Measurements from ENCODE around the gene AZGP1. TPM values are rescaled to one million over a fixed set of nuclear protein-coding genes. Genes with fewer than 3 reads are reported as not detected.

AZGP1 gene
- not detected in 2 replicates for total RNA-seq
- long read RNA-seq = 0 reads

DNA sequence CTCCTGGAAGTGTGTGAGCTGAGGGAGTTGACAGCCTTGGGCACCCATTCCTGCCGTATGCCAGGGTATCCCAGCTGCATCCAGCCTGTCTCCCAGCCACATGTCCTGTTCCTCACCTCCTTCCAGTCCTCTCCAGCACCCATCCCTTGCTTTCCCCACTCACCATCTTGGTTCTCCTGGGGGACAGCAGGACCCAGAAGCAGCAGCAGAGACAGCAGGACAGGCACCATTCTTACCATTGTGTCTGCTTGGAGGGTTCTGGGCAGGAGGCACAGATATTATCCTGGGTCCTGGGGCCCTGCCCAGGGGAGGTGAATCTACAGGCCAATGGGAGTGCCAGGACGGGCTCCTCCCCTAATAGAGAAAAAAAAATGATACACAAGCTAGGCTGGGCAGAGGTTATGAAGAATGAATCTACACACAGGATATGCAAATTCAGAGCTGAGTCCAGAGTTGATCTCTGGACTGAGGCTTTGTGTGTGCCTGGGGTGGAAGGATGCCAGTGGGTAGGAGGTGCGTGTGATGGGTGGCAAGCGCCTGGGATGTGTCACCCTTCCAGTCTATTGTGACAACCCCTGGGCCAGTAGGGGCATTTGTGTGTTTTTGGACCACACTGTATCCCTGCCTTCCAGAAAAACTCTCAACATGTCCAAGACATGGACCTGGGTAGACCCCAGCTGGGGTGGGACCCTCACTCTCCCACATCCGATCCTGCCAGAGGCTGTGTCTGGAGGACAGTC, at the start of gene AZGP1:
TSS of gene AZGP1 (minus strand) at position 250 of the 740 bp plus-strand sequence. CDS start at position 239, 11 bp downstream.
- no peak for DNase-seq (ENCODE audit: low spot score, unreplicated experiment)
- no peaks in the 10 kb centered on the region for H3K4me1 Mint-ChIP-seq (ENCODE audit: low read depth)
- H3K36me3 Mint-ChIP-seq (ENCODE audit: insufficient read depth) = no peaks in the 10 kb centered on the region
- no peaks in the 10 kb centered on the region for H3K9me3 Mint-ChIP-seq (ENCODE audit: low read depth)
- no peak within 1 kb of the TSS for H3K27ac Mint-ChIP-seq
- no peak within 1 kb of the TSS for H3K4me3 Mint-ChIP-seq (ENCODE audit: low read depth)
- TF ChIP-seq, protein P1, sequence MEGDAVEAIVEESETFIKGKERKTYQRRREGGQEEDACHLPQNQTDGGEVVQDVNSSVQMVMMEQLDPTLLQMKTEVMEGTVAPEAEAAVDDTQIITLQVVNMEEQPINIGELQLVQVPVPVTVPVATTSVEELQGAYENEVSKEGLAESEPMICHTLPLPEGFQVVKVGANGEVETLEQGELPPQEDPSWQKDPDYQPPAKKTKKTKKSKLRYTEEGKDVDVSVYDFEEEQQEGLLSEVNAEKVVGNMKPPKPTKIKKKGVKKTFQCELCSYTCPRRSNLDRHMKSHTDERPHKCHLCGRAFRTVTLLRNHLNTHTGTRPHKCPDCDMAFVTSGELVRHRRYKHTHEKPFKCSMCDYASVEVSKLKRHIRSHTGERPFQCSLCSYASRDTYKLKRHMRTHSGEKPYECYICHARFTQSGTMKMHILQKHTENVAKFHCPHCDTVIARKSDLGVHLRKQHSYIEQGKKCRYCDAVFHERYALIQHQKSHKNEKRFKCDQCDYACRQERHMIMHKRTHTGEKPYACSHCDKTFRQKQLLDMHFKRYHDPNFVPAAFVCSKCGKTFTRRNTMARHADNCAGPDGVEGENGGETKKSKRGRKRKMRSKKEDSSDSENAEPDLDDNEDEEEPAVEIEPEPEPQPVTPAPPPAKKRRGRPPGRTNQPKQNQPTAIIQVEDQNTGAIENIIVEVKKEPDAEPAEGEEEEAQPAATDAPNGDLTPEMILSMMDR (IDR thresholded peaks at IDR 0.05; ENCODE audit: unreplicated experiment) = no peak
- H3K27me3 Mint-ChIP-seq = peaks cover 9% of the 10 kb centered on the region

DNA sequence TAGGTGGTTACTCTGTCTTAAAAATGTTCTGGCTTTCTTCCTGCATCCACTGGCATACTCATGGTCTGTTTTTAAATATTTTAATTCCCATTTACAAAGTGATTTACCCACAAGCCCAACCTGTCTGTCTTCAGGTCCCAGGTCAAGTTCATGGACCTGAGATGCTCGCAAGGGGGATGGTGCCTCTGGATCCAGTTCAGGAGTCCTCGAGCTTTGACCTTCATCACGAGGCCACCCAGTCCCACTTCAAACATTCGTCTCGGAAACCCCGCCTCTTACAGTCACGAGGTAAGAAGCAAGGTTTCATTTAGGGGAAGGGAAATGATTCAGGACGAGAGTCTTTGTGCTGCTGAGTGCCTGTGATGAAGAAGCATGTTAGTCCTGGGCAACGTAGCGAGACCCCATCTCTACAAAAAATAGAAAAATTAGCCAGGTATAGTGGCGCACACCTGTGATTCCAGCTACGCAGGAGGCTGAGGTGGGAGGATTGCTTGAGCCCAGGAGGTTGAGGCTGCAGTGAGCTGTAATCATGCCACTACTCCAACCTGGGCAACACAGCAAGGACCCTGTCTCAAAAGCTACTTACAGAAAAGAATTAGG, 48.3 kb upstream of the AZGP1 start:
- Mint-ChIP-seq H3K27ac (no peak overlapping the region), H3K27me3 (no peaks in the 10 kb centered on the region), H3K4me3 (ENCODE audit: low read depth) (no peak overlapping the region), H3K4me1 (ENCODE audit: low read depth) (peaks cover 17% of the 10 kb centered on the region), H3K36me3 (ENCODE audit: insufficient read depth) (peaks cover 26% of the 10 kb centered on the region), H3K9me3 (ENCODE audit: low read depth) (no peaks in the 10 kb centered on the region)
- TF ChIP-seq, protein P1 (IDR thresholded peaks at IDR 0.05; ENCODE audit: unreplicated experiment) = no peak
- no peak for DNase-seq (ENCODE audit: low spot score, unreplicated experiment)

DNA sequence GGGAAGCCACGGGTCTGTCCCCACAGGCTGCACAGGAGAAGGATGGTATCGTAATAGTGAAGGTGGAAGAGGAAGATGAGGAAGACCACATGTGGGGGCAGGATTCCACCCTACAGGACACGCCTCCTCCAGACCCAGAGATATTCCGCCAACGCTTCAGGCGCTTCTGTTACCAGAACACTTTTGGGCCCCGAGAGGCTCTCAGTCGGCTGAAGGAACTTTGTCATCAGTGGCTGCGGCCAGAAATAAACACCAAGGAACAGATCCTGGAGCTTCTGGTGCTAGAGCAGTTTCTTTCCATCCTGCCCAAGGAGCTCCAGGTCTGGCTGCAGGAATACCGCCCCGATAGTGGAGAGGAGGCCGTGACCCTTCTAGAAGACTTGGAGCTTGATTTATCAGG, 47.7 kb upstream of the AZGP1 start:
- Mint-ChIP-seq H3K4me3 (ENCODE audit: low read depth) (no peak overlapping the region), H3K27me3 (no peaks in the 10 kb centered on the region), H3K4me1 (ENCODE audit: low read depth) (peaks cover 21% of the 10 kb centered on the region), H3K27ac (peak overlapping the region; percentile 73), H3K36me3 (ENCODE audit: insufficient read depth) (peaks cover 26% of the 10 kb centered on the region), H3K9me3 (ENCODE audit: low read depth) (no peaks in the 10 kb centered on the region)
- TF ChIP-seq, protein P1 (IDR thresholded peaks at IDR 0.05; ENCODE audit: unreplicated experiment) = no peak
- no peak for DNase-seq (ENCODE audit: low spot score, unreplicated experiment)

DNA sequence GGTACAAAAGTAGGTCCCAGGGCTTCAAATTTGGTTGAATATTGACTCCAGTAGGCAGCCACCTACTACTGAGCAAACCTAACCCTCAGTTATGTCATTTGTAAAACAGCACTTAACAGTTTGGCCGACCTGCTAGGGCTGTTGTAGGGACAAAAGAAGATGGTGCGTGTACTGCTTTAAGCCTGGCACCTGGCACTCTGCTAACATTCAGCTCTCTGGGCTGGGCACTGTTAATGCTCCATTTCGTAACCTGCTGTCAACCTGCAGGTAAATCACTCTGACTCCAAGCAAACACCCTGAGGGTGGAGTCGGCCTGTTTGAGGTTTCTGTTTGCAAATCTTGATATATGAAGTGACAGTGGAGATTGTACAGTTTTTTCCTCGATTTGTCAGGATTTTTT, 46.8 kb upstream of the AZGP1 start:
- Mint-ChIP-seq H3K27me3 (no peaks in the 10 kb centered on the region), H3K9me3 (ENCODE audit: low read depth) (no peaks in the 10 kb centered on the region), H3K4me3 (ENCODE audit: low read depth) (no peak overlapping the region), H3K27ac (peak overlapping the region; percentile 60), H3K36me3 (ENCODE audit: insufficient read depth) (peaks cover 30% of the 10 kb centered on the region), H3K4me1 (ENCODE audit: low read depth) (peaks cover 27% of the 10 kb centered on the region)
- TF ChIP-seq, protein P1 (IDR thresholded peaks at IDR 0.05; ENCODE audit: unreplicated experiment) = no peak
- DNase-seq (ENCODE audit: low spot score, unreplicated experiment) = no peak

DNA sequence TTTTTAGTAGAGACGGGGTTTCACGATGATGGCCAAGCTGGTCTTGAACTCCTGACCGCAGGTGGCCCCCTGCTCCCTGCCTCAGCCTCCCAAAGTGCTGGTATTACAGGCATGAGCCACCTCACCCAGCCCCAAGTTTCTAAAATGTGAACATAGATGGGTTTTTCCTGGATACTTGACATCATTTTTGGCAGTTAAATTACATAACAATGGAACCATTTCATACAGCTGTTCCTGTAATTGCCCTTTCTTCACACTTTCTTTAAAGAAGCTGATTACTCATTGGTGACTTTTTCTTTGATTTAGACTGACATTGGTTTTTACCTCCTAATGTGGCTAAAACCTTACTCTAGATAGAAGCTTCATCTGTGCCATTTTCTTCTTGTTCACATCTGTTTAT, 45.5 kb upstream of the AZGP1 start:
- H3K9me3 Mint-ChIP-seq (ENCODE audit: low read depth) = no peaks in the 10 kb centered on the region
- peaks cover 38% of the 10 kb centered on the region for H3K4me1 Mint-ChIP-seq (ENCODE audit: low read depth)
- H3K27ac Mint-ChIP-seq = peak overlapping the region; percentile 74
- H3K36me3 Mint-ChIP-seq (ENCODE audit: insufficient read depth) = peaks cover 26% of the 10 kb centered on the region
- H3K27me3 Mint-ChIP-seq = no peaks in the 10 kb centered on the region
- DNase-seq (ENCODE audit: low spot score, unreplicated experiment) = no peak
- H3K4me3 Mint-ChIP-seq (ENCODE audit: low read depth) = no peak overlapping the region
- TF ChIP-seq, protein P1 (IDR thresholded peaks at IDR 0.05; ENCODE audit: unreplicated experiment) = no peak

Data from progenitor cell of endocrine pancreas (in vitro differentiated cells).